SU-DHL-6 (cell line): ENCODE results near the gene PCDH12.

ENCODE experiments used
- EZH2phosphoT487 ChIP-seq: fragments of 200-600 bp; sonication (generic), shearing (Covaris generic); conservative IDR thresholded peaks from 2 replicates; pipeline ENCODE4 v1.6.1; 2018; ENCODE audit warnings: mild to moderate bottlenecking, antibody characterized with exemption, low read length, moderate library complexity, mixed read lengths
- TF ChIP-seq, protein P1 (sequence below): fragments of 200-600 bp; sonication (generic); IDR thresholded peaks from one replicate; pipeline ENCODE4 v1.5.1; 2017; ENCODE audit warnings: antibody characterized with exemption, mild to moderate bottlenecking, low read length, moderate library complexity; ENCODE audit not compliant: insufficient read depth, poor library complexity, severe bottlenecking

DNA sequence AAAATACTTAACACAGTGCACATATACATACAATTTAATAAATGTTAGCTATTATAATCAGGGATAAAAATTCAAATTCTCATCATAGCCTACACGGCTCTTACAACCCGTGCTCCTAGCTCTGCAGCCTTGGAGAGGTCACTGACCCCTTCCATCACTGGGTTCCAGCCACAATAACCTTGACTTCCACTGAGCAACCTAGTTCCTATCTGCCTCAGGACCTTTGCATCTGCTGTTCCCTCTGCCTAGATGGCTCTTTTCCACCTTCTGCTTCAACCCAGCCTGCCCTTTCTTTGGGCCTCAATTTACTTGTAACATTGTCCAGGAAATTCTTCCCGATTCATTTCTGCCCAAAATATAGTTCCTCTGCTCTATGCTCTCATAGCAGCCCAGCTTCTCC is 43.2 kb downstream of the PCDH12 start:
- TF ChIP-seq, protein P1, sequence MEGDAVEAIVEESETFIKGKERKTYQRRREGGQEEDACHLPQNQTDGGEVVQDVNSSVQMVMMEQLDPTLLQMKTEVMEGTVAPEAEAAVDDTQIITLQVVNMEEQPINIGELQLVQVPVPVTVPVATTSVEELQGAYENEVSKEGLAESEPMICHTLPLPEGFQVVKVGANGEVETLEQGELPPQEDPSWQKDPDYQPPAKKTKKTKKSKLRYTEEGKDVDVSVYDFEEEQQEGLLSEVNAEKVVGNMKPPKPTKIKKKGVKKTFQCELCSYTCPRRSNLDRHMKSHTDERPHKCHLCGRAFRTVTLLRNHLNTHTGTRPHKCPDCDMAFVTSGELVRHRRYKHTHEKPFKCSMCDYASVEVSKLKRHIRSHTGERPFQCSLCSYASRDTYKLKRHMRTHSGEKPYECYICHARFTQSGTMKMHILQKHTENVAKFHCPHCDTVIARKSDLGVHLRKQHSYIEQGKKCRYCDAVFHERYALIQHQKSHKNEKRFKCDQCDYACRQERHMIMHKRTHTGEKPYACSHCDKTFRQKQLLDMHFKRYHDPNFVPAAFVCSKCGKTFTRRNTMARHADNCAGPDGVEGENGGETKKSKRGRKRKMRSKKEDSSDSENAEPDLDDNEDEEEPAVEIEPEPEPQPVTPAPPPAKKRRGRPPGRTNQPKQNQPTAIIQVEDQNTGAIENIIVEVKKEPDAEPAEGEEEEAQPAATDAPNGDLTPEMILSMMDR = no peak
- TF ChIP-seq EZH2phosphoT487 = no peak
